Epithelial cell of proximal tubule (primary cell): ENCODE measurements around the gene HIC1. TPM values are rescaled to one million over a fixed set of nuclear protein-coding genes. Genes with fewer than 3 reads are reported as not detected.

Experiments used
- DNase-seq: peaks from one replicate; pipeline ENCODE4 v3.0.0-alpha.2; 2011; ENCODE audit warnings: low read depth
- H3K4me3 ChIP-seq: 2 replicates; pipeline ENCODE4 v1.5.1; 2011; ENCODE audit warnings: low read depth, mild to moderate bottlenecking, low read length
- CTCF ChIP-seq: conservative IDR thresholded peaks from 2 replicates; pipeline ENCODE4 v1.5.1; 2012; ENCODE audit warnings: low read depth, mild to moderate bottlenecking, low read length
- total RNA-seq: library from RNA; depleted of rRNA; stranded (reverse); fragments of >200 nt; gene quantifications from 2 replicates; pipeline ENCODE4 v1.2.3, GENCODE V29; 2015

Gene HIC1
- total RNA-seq, 1 donor from 2014 or later: 2.7 TPM

- H3K4me3 ChIP-seq: peak overlapping the region; percentile 52
- no peak for DNase-seq
- peak; percentile 46 for TF ChIP-seq CTCF
Measured at GRCh38 chr17:2053380-2054261, 1.3 kb upstream of the HIC1 start.

GRCh38 chr17:2054262-2054511 is 716 bp upstream of the HIC1 start:
- H3K4me3 ChIP-seq: peak overlapping the region; percentile 52
- no peak for TF ChIP-seq CTCF
- no peak for DNase-seq

GRCh38 chr17:2055292-2056205 is 646 bp downstream of the HIC1 start:
- TF ChIP-seq CTCF: no peak
- peak overlapping the region; percentile 45 for H3K4me3 ChIP-seq
- DNase-seq: no peak

GRCh38 chr17:2056206-2057174 is 1.6 kb downstream of the HIC1 start:
- DNase-seq: no peak
- TF ChIP-seq CTCF: no peak
- no peak overlapping the region for H3K4me3 ChIP-seq

- no peak overlapping the region for H3K4me3 ChIP-seq
- no peak for TF ChIP-seq CTCF
- no peak for DNase-seq
Measured at GRCh38 chr17:2057175-2057759, 2.4 kb downstream of the HIC1 start.
